ENCODE data around the gene APP.
"Not testable (repeated sequence)": the region's sequence is repeated elsewhere in the genome, so short reads cannot be mapped to it uniquely, and the experiment has no call there.

APP gene

GRCh38 chr21:26085127-26085526 is 85.4 kb downstream of the APP start:
- no peak for TF ChIP-seq ZFX (IDR thresholded peaks at IDR 0.05; ENCODE audit: borderline replicate concordance)
- TF ChIP-seq, protein P1, sequence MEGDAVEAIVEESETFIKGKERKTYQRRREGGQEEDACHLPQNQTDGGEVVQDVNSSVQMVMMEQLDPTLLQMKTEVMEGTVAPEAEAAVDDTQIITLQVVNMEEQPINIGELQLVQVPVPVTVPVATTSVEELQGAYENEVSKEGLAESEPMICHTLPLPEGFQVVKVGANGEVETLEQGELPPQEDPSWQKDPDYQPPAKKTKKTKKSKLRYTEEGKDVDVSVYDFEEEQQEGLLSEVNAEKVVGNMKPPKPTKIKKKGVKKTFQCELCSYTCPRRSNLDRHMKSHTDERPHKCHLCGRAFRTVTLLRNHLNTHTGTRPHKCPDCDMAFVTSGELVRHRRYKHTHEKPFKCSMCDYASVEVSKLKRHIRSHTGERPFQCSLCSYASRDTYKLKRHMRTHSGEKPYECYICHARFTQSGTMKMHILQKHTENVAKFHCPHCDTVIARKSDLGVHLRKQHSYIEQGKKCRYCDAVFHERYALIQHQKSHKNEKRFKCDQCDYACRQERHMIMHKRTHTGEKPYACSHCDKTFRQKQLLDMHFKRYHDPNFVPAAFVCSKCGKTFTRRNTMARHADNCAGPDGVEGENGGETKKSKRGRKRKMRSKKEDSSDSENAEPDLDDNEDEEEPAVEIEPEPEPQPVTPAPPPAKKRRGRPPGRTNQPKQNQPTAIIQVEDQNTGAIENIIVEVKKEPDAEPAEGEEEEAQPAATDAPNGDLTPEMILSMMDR (IDR thresholded peaks at IDR 0.05) = no peak
- no peak overlapping the region for H3K27ac ChIP-seq

DNA sequence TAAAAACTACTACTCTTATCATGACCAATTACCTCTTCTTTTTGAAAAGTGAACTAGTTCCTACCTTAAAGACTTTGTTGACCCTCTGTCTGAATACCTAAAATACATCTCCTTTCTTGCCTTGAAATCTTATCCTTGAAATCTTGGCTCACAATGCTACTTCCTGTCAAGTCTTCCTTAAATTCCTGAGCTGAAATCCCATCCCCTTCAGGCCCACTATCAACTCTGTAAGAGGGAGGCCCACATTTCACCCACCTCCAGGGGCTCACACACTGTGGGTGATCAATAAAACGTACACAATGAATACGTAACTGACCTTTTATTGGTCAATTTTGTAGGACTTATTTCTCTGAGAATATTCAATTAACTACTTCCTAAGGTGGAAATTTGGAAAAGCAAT is 88.0 kb downstream of the APP start:
- H3K27ac ChIP-seq = no peak overlapping the region
- TF ChIP-seq, protein P1 (IDR thresholded peaks at IDR 0.05) = no peak
- TF ChIP-seq ZFX (IDR thresholded peaks at IDR 0.05; ENCODE audit: borderline replicate concordance) = no peak

DNA sequence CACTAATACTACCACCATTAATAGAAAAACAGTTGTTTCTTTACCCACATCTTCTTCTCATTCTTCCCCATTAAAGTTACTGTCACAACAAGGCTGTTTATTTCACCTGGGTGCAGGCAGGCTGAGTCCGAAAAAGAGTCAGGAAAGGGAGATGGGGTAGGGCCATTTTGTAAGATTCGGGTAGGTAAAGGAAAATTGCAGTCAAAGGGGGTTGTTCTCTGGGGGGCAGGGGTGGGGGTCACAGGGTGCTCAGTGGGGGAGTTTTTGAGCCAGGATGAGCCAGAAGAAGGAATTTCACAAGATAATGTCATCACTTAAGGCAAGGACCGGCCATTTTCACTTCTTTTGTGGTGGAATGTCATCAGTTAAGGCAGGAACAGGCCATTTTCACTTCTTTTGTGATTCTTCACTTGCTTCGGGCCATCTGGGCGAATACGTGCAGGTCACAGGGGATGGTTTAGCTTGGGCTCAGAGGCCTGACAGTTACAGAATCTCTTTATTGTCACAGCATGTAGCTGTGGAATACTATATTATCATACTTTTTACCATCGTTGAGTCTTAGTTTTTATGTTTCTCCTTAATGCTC is 89.3 kb downstream of the APP start:
- not testable (repeated sequence) for H3K27ac ChIP-seq

GRCh38 chr21:26080211-26080610 is 90.4 kb downstream of the APP start:
- TF ChIP-seq ZFX (IDR thresholded peaks at IDR 0.05; ENCODE audit: borderline replicate concordance) = no peak
- H3K27ac ChIP-seq = no peak overlapping the region

- TF ChIP-seq, protein P1 (IDR thresholded peaks at IDR 0.05) = no peak
- TF ChIP-seq ZFX (IDR thresholded peaks at IDR 0.05; ENCODE audit: borderline replicate concordance) = no peak
- no peak overlapping the region for H3K27ac ChIP-seq
Observed at GRCh38 chr21:26079366-26079765, 91.2 kb downstream of the APP start.

DNA sequence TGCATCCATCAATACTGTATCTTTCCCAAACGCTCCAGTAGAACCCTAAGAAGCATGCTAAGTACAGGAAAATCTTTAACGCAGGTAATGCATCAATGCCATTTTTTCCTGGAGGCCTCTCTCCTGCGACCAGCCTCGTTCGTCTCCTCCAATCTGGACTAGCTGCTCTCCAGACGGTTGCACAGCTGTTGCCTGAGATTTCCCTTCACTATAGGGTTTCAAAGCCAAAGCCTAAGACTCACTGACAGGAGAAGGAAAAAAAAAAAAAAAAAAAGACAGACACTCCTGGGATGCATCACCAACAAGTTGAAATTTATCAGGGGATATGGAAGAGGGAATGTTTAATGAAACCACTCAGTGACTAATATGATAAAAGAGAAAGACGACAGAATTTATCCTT is 93.0 kb downstream of the APP start:
- H3K27ac ChIP-seq = no peak overlapping the region
- TF ChIP-seq, protein P1 (IDR thresholded peaks at IDR 0.05) = no peak
- TF ChIP-seq ZFX (IDR thresholded peaks at IDR 0.05; ENCODE audit: borderline replicate concordance) = no peak

GRCh38 chr21:26072666-26073615 is 97.6 kb downstream of the APP start:
- TF ChIP-seq, protein P1 (IDR thresholded peaks at IDR 0.05) = no peak
- TF ChIP-seq ZFX (IDR thresholded peaks at IDR 0.05; ENCODE audit: borderline replicate concordance) = no peak
- H3K27ac ChIP-seq = no peak overlapping the region

- TF ChIP-seq, protein P1 (IDR thresholded peaks at IDR 0.05) = no peak
- no peak for TF ChIP-seq ZFX (IDR thresholded peaks at IDR 0.05; ENCODE audit: borderline replicate concordance)
- H3K27ac ChIP-seq = no peak overlapping the region
Observed at GRCh38 chr21:26070822-26071425, 99.6 kb downstream of the APP start.

All from 22Rv1 (cell line).